IPS DF 6.9 (cell line): ENCODE results near the gene CIAO1.
"Not testable (repeated sequence)": the region's sequence is repeated elsewhere in the genome, so short reads cannot be mapped to it uniquely, and the experiment has no call there.

ENCODE experiments used
- DNase-seq: peaks from one replicate; pipeline ENCODE4 v3.0.0-alpha.2; 2013; ENCODE audit warnings: low read depth, low spot score
- H3K27ac ChIP-seq: one replicate; pipeline ENCODE4 v1.5.1; 2013; ENCODE audit warnings: low read length, control low read depth
- H3K27me3 ChIP-seq: 2 replicates; pipeline ENCODE4 v1.6.1; 2013; ENCODE audit warnings: mild to moderate bottlenecking, low read length; ENCODE audit not compliant: control insufficient read depth, insufficient read depth
- H3K36me3 ChIP-seq: 2 replicates; pipeline ENCODE4 v1.6.1; 2013; ENCODE audit warnings: low read length; ENCODE audit not compliant: control insufficient read depth, insufficient read depth
- H3K4me1 ChIP-seq: 2 replicates; pipeline ENCODE4 v1.6.1; 2013; ENCODE audit warnings: low read length; ENCODE audit not compliant: control insufficient read depth, insufficient read depth
- H3K4me3 ChIP-seq: 2 replicates; pipeline ENCODE4 v1.5.1; 2013; ENCODE audit warnings: mild to moderate bottlenecking, low read length
- H3K9me3 ChIP-seq: 2 replicates; pipeline ENCODE4 v1.6.1; 2013; ENCODE audit warnings: low read length, inconsistent platforms; ENCODE audit not compliant: control insufficient read depth, insufficient read depth
- WGBS: extraction: QIAGEN DNeasy Blood & Tissue Kit; methylation state at CpG from one replicate; pipeline ENCODE4 v1.1.7; 2013; ENCODE audit warnings: mixed read lengths, missing lambda C conversion rate; ENCODE audit not compliant: insufficient read length, insufficient coverage; 5-methylcytosine and 5-hydroxymethylcytosine counted together

CIAO1 gene

DNA sequence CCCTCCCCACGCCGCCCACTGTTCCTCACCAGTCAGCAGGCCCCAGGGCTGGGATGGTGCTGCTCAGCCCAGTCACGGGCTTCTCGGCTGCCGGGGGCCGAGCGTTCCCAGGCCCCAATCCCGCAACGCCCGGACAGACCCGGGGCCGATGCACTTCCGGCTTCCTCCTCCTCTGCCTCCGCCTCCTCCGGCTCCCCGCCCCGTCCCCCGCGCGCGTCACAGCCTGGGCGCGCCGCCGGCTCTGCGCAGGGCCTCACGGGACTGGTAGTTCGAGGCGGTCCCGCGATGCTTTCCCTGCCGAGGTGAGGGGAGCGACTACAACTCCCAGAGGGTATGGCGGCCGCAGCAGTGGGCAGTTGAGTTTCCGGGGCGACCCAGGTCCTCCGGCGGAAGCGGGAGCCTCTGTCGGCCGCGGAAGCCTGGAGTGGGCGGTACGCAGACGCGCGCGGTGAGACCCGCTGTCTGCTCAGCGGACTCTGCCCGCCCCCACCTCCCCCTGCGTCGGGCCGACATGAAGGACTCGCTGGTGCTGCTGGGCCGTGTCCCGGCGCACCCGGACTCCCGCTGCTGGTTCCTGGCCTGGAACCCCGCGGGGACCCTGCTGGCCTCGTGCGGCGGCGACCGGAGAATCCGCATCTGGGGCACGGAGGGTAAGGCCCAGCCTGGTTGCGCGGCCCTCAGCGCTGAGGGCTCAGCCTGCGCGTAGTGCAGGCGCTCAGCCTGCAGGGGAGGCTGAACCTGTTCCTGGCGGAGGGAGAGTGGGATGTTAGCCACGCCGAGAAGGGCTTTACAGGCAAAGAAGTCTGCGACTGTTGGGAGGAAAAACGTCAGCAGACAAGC, at the start of gene CIAO1, which contains the start of gene TMEM127:
Gene CIAO1 (plus strand): TSS at position 386 of the 840 bp plus-strand sequence. CDS start 126 bp downstream, at position 512.
Gene TMEM127 (minus strand): TSS at position 158 of the 840 bp plus-strand sequence. CDS start 616 bp downstream, outside the sequence.
- DNase-seq = peak; percentile 89
- Histone ChIP-seq H3K36me3 (peaks cover 7% of the 10 kb centered on the region), H3K9me3 (no peaks in the 10 kb centered on the region), H3K4me1 (peaks cover 2% of the 10 kb centered on the region; the same call in 1 of the 2 replicates), H3K4me3 (peak within 1 kb of the TSS; percentile 89), H3K27ac (no peak within 1 kb of the TSS), H3K27me3 (no peaks in the 10 kb centered on the region)
- WGBS = no CpG with 5 or more reads among the region's 81 CpGs

DNA sequence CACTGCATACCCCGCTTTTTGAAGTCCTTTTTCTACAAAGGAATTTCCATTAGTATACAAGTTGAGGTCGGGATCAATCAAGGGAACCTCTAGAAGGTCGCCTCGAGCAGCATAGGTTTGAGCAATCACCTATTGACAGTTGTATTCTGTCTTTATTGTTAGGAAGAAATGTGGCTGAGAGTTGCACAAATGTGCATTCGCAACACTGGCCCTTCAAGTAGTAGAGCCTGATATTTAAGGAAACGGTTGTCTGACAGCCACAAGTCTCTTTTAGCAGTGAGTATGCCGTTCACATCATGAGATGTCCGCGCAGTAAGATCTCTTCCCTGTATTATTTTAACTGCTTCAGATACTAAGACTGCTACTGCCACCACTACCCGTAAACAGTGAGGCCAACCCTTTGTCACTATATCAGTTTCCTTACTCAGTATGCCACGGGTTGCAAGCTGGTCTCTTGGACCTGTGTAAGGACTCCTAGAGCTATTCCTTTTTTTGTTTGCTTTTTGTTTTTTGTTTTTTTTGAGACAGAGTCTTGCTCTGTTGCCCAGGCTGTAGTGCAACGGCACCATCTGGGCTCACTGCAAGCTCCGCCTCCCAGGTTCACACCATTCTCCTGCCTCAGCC, 47.4 kb upstream of the CIAO1 start:
- WGBS = no CpG with 5 or more reads among the region's 13 CpGs
- Histone ChIP-seq H3K36me3 (no peaks in the 10 kb centered on the region), H3K27ac (no peak overlapping the region), H3K4me1 (no peaks in the 10 kb centered on the region), H3K9me3 (no peaks in the 10 kb centered on the region), H3K27me3 (no peaks in the 10 kb centered on the region), H3K4me3 (no peak overlapping the region)
- no peak for DNase-seq

GRCh38 chr2:96219959-96220358, 46.1 kb upstream of the CIAO1 start:
- H3K36me3 ChIP-seq, H3K4me3 ChIP-seq, H3K27me3 ChIP-seq, H3K27ac ChIP-seq, H3K9me3 ChIP-seq, H3K4me1 ChIP-seq, DNase-seq: not testable (repeated sequence)
- no CpG with 5 or more reads among the region's 4 CpGs for WGBS

- not testable (repeated sequence) for H3K27me3 ChIP-seq, H3K9me3 ChIP-seq, H3K4me3 ChIP-seq, H3K4me1 ChIP-seq, DNase-seq, H3K27ac ChIP-seq, H3K36me3 ChIP-seq
- WGBS = no CpG with 5 or more reads among the region's 1 CpG
Observed at GRCh38 chr2:96221106-96221505, 44.9 kb upstream of the CIAO1 start.

DNA sequence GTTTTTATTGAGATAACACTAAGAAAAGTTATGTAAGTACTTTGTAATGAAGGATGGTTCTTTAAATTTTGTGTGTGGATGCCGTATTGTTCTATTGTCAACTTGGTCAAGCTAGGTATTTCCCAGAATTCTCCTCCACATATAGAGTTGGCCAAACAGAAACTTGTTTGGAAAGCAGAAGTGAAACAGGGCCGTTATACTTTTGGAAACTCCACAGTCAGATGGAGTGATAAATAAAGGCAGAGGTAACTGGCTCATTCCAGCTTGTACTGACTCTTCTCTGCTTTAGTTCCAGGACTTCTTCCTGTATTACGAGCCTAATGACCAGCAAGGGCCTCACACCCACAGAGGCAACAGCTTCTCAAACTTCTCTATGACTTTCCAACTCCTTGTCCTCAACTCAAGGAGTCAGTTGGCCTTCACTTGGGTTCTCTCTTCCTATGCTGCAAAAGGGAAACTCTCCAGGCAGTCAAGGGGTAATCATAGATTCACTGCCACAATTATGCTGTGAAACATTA, 41.0 kb upstream of the CIAO1 start:
- no peak overlapping the region for H3K27ac ChIP-seq
- no peaks in the 10 kb centered on the region for H3K9me3 ChIP-seq
- H3K27me3 ChIP-seq = no peaks in the 10 kb centered on the region
- no peaks in the 10 kb centered on the region for H3K4me1 ChIP-seq
- WGBS = no CpG with 5 or more reads among the region's 3 CpGs
- no peak overlapping the region for H3K4me3 ChIP-seq
- no peak for DNase-seq
- H3K36me3 ChIP-seq = no peaks in the 10 kb centered on the region

- Histone ChIP-seq H3K9me3 (no peaks in the 10 kb centered on the region), H3K4me3 (no peak overlapping the region), H3K27me3 (no peaks in the 10 kb centered on the region), H3K27ac (no peak overlapping the region), H3K36me3 (no peaks in the 10 kb centered on the region), H3K4me1 (no peaks in the 10 kb centered on the region)
- no peak for DNase-seq
- no CpG with 5 or more reads among the region's 4 CpGs for WGBS
Observed at GRCh38 chr2:96231316-96231715, 34.7 kb upstream of the CIAO1 start.

DNA sequence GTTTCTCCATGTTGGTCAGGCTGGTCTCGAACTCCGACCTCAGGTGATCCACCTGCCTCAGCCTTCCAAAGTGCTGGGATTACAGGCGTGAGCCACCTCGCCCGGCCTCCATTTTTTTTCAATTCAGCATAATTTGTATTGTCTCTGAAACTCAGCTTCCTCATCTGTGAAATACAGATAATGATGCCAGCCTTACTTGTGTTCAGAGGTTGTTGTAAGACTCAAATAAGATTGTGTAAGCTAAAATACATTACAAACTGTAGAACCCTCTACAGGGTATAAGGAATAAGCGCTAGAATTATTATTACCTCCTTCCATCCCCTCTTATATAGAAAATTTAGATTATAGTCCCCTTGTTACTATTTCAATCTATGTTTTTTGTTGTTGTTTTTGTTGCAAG, 32.6 kb upstream of the CIAO1 start:
- H3K27ac ChIP-seq = no peak overlapping the region
- no peaks in the 10 kb centered on the region for H3K4me1 ChIP-seq
- no peak overlapping the region for H3K4me3 ChIP-seq
- no peaks in the 10 kb centered on the region for H3K36me3 ChIP-seq
- DNase-seq = no peak
- no CpG with 5 or more reads among the region's 6 CpGs for WGBS
- H3K9me3 ChIP-seq = no peaks in the 10 kb centered on the region
- H3K27me3 ChIP-seq = no peaks in the 10 kb centered on the region

GRCh38 chr2:96233880-96234316, 32.1 kb upstream of the CIAO1 start:
- WGBS = no CpG with 5 or more reads among the region's 4 CpGs
- no peak for DNase-seq
- Histone ChIP-seq H3K36me3 (no peaks in the 10 kb centered on the region), H3K27me3 (no peaks in the 10 kb centered on the region), H3K27ac (no peak overlapping the region), H3K4me3 (no peak overlapping the region), H3K9me3 (no peaks in the 10 kb centered on the region), H3K4me1 (no peaks in the 10 kb centered on the region)

DNA sequence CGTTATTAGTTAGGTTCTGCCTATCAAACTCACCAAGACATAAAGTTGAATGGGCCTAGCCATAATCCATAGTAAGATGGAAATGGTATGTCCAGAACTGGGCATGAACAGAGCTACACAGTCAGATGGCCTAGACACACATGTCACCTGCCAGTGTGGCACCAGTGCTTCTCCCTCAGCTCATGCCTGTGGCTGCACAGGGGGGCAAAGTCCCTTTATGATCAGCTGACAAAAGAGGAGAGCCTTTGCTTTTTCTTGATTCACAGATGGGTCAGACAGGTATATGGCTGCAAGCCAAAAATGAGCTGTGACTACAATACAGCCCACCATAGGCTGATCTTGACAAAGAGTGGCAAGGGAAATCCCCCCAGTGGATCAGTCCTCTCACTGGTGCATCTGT, 29.1 kb upstream of the CIAO1 start:
- Histone ChIP-seq H3K27ac (no peak overlapping the region), H3K36me3 (no peaks in the 10 kb centered on the region), H3K9me3 (no peaks in the 10 kb centered on the region), H3K27me3 (no peaks in the 10 kb centered on the region), H3K4me1 (no peaks in the 10 kb centered on the region), H3K4me3 (no peak overlapping the region)
- no CpG with 5 or more reads among the region's 1 CpG for WGBS
- DNase-seq = no peak

DNA sequence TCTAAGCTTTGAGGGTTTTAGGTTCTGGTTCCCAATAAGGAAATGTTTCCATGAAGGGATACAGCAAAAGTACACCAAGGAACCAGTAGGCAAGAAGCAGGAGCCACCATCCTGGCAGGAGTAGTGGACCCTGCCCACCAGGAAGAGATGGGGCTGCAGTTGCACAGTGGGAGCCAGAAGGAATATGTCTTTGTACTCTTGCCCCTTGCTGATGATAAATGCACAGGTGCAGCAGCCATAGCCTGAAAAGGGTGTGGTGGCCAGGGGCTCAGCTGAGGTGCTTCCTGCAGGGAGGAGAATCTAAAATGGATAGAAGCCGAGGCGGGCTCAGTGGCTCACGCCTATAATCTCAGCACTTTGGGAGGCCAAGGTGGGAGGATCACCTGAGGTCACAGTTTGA, 27.8 kb upstream of the CIAO1 start:
- no CpG with 5 or more reads among the region's 3 CpGs for WGBS
- H3K27ac ChIP-seq = no peak overlapping the region
- no peak for DNase-seq
- no peaks in the 10 kb centered on the region for H3K36me3 ChIP-seq
- no peaks in the 10 kb centered on the region for H3K4me1 ChIP-seq
- H3K27me3 ChIP-seq = no peaks in the 10 kb centered on the region
- H3K9me3 ChIP-seq = no peaks in the 10 kb centered on the region
- no peak overlapping the region for H3K4me3 ChIP-seq
